ENCODE results near the gene TBL1X. TPM values are rescaled to one million over a fixed set of nuclear protein-coding genes. Genes with fewer than 3 reads are reported as not detected.

Gene TBL1X
- total RNA-seq, 4 donors from 2014 or later: 32.9 to 42.9 (median 33.4) TPM

DNA sequence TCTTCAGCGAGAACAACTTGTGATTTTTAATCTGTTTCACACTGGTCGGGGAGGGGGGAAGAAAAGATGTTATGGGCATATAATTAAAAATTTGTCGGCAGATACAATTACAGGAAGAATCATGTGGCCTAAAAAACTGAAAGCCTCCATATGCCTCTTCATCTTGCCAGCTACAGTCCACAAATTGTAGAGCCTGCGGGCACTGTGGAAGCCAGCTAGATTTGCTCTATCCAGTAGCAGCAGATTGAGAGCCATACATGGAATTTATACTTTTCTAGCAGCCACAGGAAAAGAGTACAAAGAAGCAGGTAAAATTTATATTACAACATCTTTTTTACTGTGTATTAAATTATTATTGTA is 147.3 kb downstream of the TBL1X start:
- TF ChIP-seq, protein P1, sequence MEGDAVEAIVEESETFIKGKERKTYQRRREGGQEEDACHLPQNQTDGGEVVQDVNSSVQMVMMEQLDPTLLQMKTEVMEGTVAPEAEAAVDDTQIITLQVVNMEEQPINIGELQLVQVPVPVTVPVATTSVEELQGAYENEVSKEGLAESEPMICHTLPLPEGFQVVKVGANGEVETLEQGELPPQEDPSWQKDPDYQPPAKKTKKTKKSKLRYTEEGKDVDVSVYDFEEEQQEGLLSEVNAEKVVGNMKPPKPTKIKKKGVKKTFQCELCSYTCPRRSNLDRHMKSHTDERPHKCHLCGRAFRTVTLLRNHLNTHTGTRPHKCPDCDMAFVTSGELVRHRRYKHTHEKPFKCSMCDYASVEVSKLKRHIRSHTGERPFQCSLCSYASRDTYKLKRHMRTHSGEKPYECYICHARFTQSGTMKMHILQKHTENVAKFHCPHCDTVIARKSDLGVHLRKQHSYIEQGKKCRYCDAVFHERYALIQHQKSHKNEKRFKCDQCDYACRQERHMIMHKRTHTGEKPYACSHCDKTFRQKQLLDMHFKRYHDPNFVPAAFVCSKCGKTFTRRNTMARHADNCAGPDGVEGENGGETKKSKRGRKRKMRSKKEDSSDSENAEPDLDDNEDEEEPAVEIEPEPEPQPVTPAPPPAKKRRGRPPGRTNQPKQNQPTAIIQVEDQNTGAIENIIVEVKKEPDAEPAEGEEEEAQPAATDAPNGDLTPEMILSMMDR (IDR thresholded peaks at IDR 0.05): no peak
- TF ChIP-seq POLR2A (IDR thresholded peaks at IDR 0.05): no peak
- H3K27ac ChIP-seq: no peak overlapping the region
- H3K27me3 ChIP-seq: no peaks in the 10 kb centered on the region
- intact Hi-C loops (cut with DNase I): no loop called here
- peaks cover 3 to 10% of the 10 kb centered on the region in 2 donors for H3K4me1 ChIP-seq
- no peak for DNase-seq
- no peaks in the 10 kb centered on the region for H3K9me3 ChIP-seq
- H3K4me3 ChIP-seq (replicated peaks in 1 of 3): no peak overlapping the region
- no peaks in the 10 kb centered on the region for H3K36me3 ChIP-seq
- 91 to 100% methylated on average over 4 of the region's 4 CpGs for WGBS, 2 donors

- TF ChIP-seq, protein P1 (IDR thresholded peaks at IDR 0.05): no peak
- TF ChIP-seq POLR2A (IDR thresholded peaks at IDR 0.05): no peak
- Histone ChIP-seq H3K4me1 (peaks cover 0 to 10% of the 10 kb centered on the region in 2 donors), H3K27ac (no peak overlapping the region), H3K4me3 (replicated peaks in 1 of 3) (no peak overlapping the region), H3K27me3 (no peaks in the 10 kb centered on the region), H3K36me3 (no peaks in the 10 kb centered on the region), H3K9me3 (no peaks in the 10 kb centered on the region)
- 67 to 92% methylated on average over 1 of the region's 1 CpG for WGBS, 2 donors
- intact Hi-C loops (cut with DNase I): no loop called here
- DNase-seq: no peak
Measured at GRCh38 chrX:9614016-9614415, 149.2 kb downstream of the TBL1X start.

DNA sequence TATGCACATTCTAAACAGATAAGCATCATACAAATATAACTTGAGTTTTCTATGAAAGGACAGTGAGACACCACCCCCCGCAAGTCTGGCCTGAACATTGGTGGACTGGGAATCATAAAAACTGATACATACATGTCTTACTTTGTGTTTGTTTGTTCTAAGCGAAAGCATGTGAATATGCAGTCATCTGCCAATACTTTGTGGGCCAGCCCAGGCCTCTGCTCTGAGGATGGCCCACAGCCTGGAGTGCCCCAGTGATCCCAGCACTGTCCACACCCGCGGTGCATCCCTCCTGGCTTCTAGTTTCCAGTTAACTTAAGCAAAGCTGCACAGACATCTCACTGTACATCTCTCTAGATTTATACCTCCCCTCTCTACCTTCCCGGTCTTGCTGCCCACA is 154.3 kb downstream of the TBL1X start:
- TF ChIP-seq POLR2A (IDR thresholded peaks at IDR 0.05): no peak
- TF ChIP-seq, protein P1 (IDR thresholded peaks at IDR 0.05): no peak
- H3K27me3 ChIP-seq: no peaks in the 10 kb centered on the region
- H3K9me3 ChIP-seq: no peaks in the 10 kb centered on the region
- no peak for DNase-seq
- H3K4me1 ChIP-seq: no peaks in the 10 kb centered on the region
- intact Hi-C loops (cut with DNase I): no loop called here
- 90 to 98% methylated on average over 5 of the region's 5 CpGs for WGBS, 2 donors
- H3K27ac ChIP-seq: no peak overlapping the region
- H3K4me3 ChIP-seq (replicated peaks in 1 of 3): no peak overlapping the region
- no peaks in the 10 kb centered on the region for H3K36me3 ChIP-seq

GRCh38 chrX:9619581-9619980 is 154.7 kb downstream of the TBL1X start:
- TF ChIP-seq, protein P1 (IDR thresholded peaks at IDR 0.05): no peak
- no peak for TF ChIP-seq POLR2A (IDR thresholded peaks at IDR 0.05)
- intact Hi-C loops (cut with DNase I): no loop called here
- WGBS, 2 donors: 93 to 94% methylated on average over 12 of the region's 12 CpGs

DNA sequence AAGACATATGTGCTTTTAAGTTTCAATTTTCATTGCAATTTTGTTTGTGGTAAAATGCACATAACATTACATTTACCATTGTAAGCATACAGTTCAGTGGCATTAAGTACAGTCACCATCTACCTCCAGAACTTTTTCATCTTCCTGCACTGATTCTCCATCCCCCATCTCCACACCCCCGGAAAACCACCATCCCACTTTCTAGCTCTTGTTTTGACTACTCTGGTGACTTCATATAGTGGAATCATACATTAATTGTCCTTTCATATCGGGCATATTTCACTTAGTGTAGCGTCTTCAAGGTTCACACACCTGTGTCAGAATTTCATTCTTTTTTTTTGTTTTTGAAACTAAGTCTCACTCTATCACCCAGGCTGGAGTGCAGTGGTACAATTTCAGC is 157.3 kb downstream of the TBL1X start:
- Histone ChIP-seq H3K4me1 (no peaks in the 10 kb centered on the region), H3K27ac (no peak overlapping the region), H3K36me3 (no peaks in the 10 kb centered on the region), H3K27me3 (no peaks in the 10 kb centered on the region), H3K4me3 (replicated peaks in 1 of 3) (no peak overlapping the region), H3K9me3 (no peaks in the 10 kb centered on the region)
- TF ChIP-seq POLR2A (IDR thresholded peaks at IDR 0.05): no peak
- TF ChIP-seq, protein P1 (IDR thresholded peaks at IDR 0.05): no peak
- DNase-seq: no peak
- WGBS, 2 donors: 93 to 99% methylated on average over 3 of the region's 3 CpGs
- intact Hi-C loops (cut with DNase I): no loop called here

More at GRCh38 chrX:9619581-9619980, 154.7 kb downstream of the TBL1X start:
- Histone ChIP-seq H3K9me3 (no peaks in the 10 kb centered on the region), H3K36me3 (no peaks in the 10 kb centered on the region), H3K4me3 (replicated peaks in 1 of 3) (no peak overlapping the region), H3K27ac (no peak overlapping the region), H3K27me3 (no peaks in the 10 kb centered on the region), H3K4me1 (no peaks in the 10 kb centered on the region)
- no peak for DNase-seq
